HepG2 (cell line): ENCODE results near the gene TMEM143. TPM values are rescaled to one million over a fixed set of nuclear protein-coding genes. Genes with fewer than 3 reads are reported as not detected.
A peak's percentile ranks its signal among the peaks of the same experiment; 100 is the strongest.

Source experiments
- ATAC-seq: fragments of 200-7000 bp; cut with Tn5 transposase; 3 replicates; pipeline ENCODE4 v1.9.1; 2020; ENCODE audit warnings: mild to moderate bottlenecking, moderate library complexity
- BruUV-seq: library from RNA; stranded (reverse); fragments of 400-500 nt; replicated peaks from 2 replicates; lab custom pipeline; 2021; lab: Mats Ljungman, UMichigan
- CTCF ChIA-PET: fragments of 300-600 bp; formaldehyde crosslinking; extraction: SDS; loops from one replicate; lab custom pipeline; 2021; ENCODE audit warnings: low total read pairs, inconsistent platforms, low intra/inter-chr PET ratio; lab: Yijun Ruan, JAX
- POLR2A ChIA-PET: fragments of 350-600 bp; sonication (Branson Sonifier 250); formaldehyde crosslinking; loops from one replicate; lab custom pipeline; 2020; ENCODE audit warnings: antibody characterized with exemption, inconsistent platforms; lab: Yijun Ruan, JAX
- DNase-seq: peaks from one replicate; pipeline ENCODE4 v3.0.0-alpha.2; 2015; ENCODE audit warnings: low spot score
- FAIRE-seq: peaks from 3 replicates; lab custom pipeline; 2011; peaks lifted over from hg19 to GRCh38; lab: Jason Lieb, UNC
- H2AFZ ChIP-seq: one replicate; pipeline ENCODE4 v1.6.1; 2011; ENCODE audit warnings: low read length, inconsistent platforms
- H3K27ac ChIP-seq: fragments of 300-600 bp; 3 replicates; pipeline ENCODE4 v1.8.0; 2011; ENCODE audit warnings: mixed run types, mild to moderate bottlenecking, mixed read lengths, low read length, inconsistent platforms; ENCODE audit not compliant: insufficient read depth; ENCODE audit errors: extremely low read length
- H3K27me3 ChIP-seq, 2 experiments: fragments of 200-600 bp in 1 of 2; 2 replicates in 1 of 2; 3 replicates in 1 of 2; pipeline versions ENCODE4 v1.6.0 to v1.8.0; 2011; ENCODE audit warnings: low read length in 2 of 2, mild to moderate bottlenecking in 2 of 2, moderate library complexity in 2 of 2, inconsistent platforms in 1 of 2; ENCODE audit not compliant: insufficient read depth in 2 of 2, control insufficient read depth in 1 of 2
- H3K36me3 ChIP-seq, 2 experiments: fragments of 200-600 bp in 1 of 2; replicated peaks in 1 of 2; 2 replicates in 1 of 2; 3 replicates in 1 of 2; pipeline versions ENCODE4 v1.5.1 to v1.8.0; 2011; ENCODE audit warnings: low read length in 2 of 2, inconsistent platforms in 1 of 2; ENCODE audit not compliant: insufficient read depth in 2 of 2, control insufficient read depth in 1 of 2
- H3K4me1 ChIP-seq: 2 replicates; pipeline ENCODE4 v1.5.1; 2012; ENCODE audit warnings: low read length, inconsistent platforms; ENCODE audit not compliant: insufficient read depth
- H3K4me2 ChIP-seq: 2 replicates; pipeline ENCODE4 v1.6.0; 2011; ENCODE audit warnings: low read depth, low read length, inconsistent platforms
- H3K4me3 ChIP-seq, 3 experiments: fragments of 200-600 bp in 1 of 3; sonication (generic), shearing (Covaris generic) in 1 of 3; replicated peaks in 1 of 3; 2 replicates each; pipeline ENCODE4 v1.5.1; 2011 to 2016; ENCODE audit warnings: low read length in 3 of 3, inconsistent platforms in 2 of 3, low read depth in 2 of 3, mild to moderate bottlenecking in 2 of 3, control low read depth in 1 of 3, mixed read lengths in 1 of 3; ENCODE audit not compliant: insufficient read depth in 1 of 3
- H3K79me2 ChIP-seq: one replicate; pipeline ENCODE4 v1.6.1; 2011; ENCODE audit warnings: low read length, inconsistent platforms; ENCODE audit not compliant: insufficient read depth
- H3K9ac ChIP-seq: 2 replicates; pipeline ENCODE4 v1.6.0; 2011; ENCODE audit warnings: mild to moderate bottlenecking, low read depth, low read length, inconsistent platforms; ENCODE audit not compliant: insufficient read depth
- H3K9me3 ChIP-seq: 2 replicates; pipeline ENCODE4 v1.5.1; 2012; ENCODE audit warnings: mild to moderate bottlenecking, low read length
- H4K20me1 ChIP-seq: 2 replicates; pipeline ENCODE4 v1.6.0; 2011; ENCODE audit warnings: inconsistent platforms, mild to moderate bottlenecking, low read length, moderate library complexity; ENCODE audit not compliant: insufficient read depth
- CBX2 ChIP-seq, 2 experiments: fragments of 200-600 bp in 1 of 2; sonication (generic); formaldehyde crosslinking in 1 of 2; IDR thresholded peaks; 2 replicates each; pipeline versions ENCODE4 v1.7.0 to v1.8.1; 2018 to 2022; ENCODE audit warnings: low read depth in 2 of 2, low read length in 1 of 2, mild to moderate bottlenecking in 1 of 2, missing genetic modification reagents in 1 of 2
- KDM5B ChIP-seq: sonication (generic); formaldehyde crosslinking; IDR thresholded peaks from 2 replicates; pipeline ENCODE4 v1.4.0; 2020; ENCODE audit warnings: missing genetic modification reagents, mild to moderate bottlenecking, borderline replicate concordance
- NFKB2 ChIP-seq: sonication (generic); formaldehyde crosslinking; IDR thresholded peaks from 2 replicates; pipeline ENCODE4 v1.4.0; 2020; ENCODE audit warnings: missing genetic modification reagents, borderline replicate concordance
- POLR2AphosphoS5 ChIP-seq: IDR thresholded peaks from 2 replicates; pipeline ENCODE4 v1.6.1; 2012; ENCODE audit warnings: low read depth, low read length
- SCMH1 ChIP-seq: sonication (generic); formaldehyde crosslinking; IDR thresholded peaks from 2 replicates; pipeline ENCODE4 v1.9.0; 2021; ENCODE audit warnings: missing genetic modification reagents, mild to moderate bottlenecking, borderline replicate concordance
- STAT5B ChIP-seq: sonication (generic); formaldehyde crosslinking; IDR thresholded peaks from 2 replicates; pipeline ENCODE4 v1.4.0; 2020; ENCODE audit warnings: missing genetic modification reagents
- ZNF33B ChIP-seq: sonication (generic); formaldehyde crosslinking; IDR thresholded peaks from 2 replicates; pipeline ENCODE4 v1.5.1; 2020; ENCODE audit warnings: mild to moderate bottlenecking, missing genetic modification reagents
- ZNF484 ChIP-seq: sonication (generic); formaldehyde crosslinking; IDR thresholded peaks from 2 replicates; pipeline ENCODE4 v1.5.1; 2020; ENCODE audit warnings: mild to moderate bottlenecking, low read depth, missing genetic modification reagents, borderline replicate concordance
- ZNF530 ChIP-seq: sonication (generic); formaldehyde crosslinking; IDR thresholded peaks from 2 replicates; pipeline ENCODE4 v1.5.0; 2020; ENCODE audit warnings: low read depth, mild to moderate bottlenecking, missing genetic modification reagents
- WGBS: methylation state at CpG from one replicate; pipeline ENCODE4 v1.1.6; 2017; ENCODE audit warnings: low lambda C conversion rate; 5-methylcytosine and 5-hydroxymethylcytosine counted together
- in situ Hi-C: cut with HindIII; loops from 2 replicates; pipeline ENCODE4 v1.10.0; 2017; ENCODE audit warnings: low pct_unique_long_range_greater_than_20kb; ENCODE audit not compliant: extremely low pct_ligation_motif_present
- intact Hi-C: fragments of 100-400 bp; cut with micrococcal nuclease; formaldehyde crosslinking; loops from one replicate; pipeline ENCODE4 v1.10.0; 2022; ENCODE audit not compliant: unreplicated experiment
- polyA plus RNA-seq, 8 experiments: library from polyadenylated mRNA; depleted of rRNA in 3 of 8; stranded (reverse) in 7 of 8; unstranded in 1 of 8; fragments of >200 nt; fragmentation: Illumina TruSeq in 4 of 8; extraction: Trizol in 4 of 8; gene quantifications; 2 replicates each; pipeline versions ENCODE4 v1.2.1 to v1.2.3, GENCODE V29; 2011 to 2016; ENCODE audit warnings: low read depth in 4 of 8, missing spikeins in 1 of 8, mixed read lengths in 1 of 8; ENCODE audit not compliant: insufficient read depth in 1 of 8
- total RNA-seq, 5 experiments: library from RNA; depleted of rRNA; stranded (reverse); fragments of >200 nt; fragmentation: Illumina TruSeq; extraction: Trizol; gene quantifications; 2 replicates each; pipeline ENCODE4 v1.2.3, GENCODE V29; 2016; ENCODE audit warnings: low read depth in 1 of 5
- TF ChIP-seq, protein P1 (sequence below): sonication (generic); formaldehyde crosslinking; IDR thresholded peaks from 2 replicates; pipeline ENCODE4 v1.4.0; 2020; ENCODE audit warnings: missing genetic modification reagents

Gene TMEM143
- total and polyA plus RNA-seq, 2 of the 13 experiments (the other 11 are each of a cell fraction or from before 2014, with no cell fraction given), result 7.7 to 11.3 TPM

DNA sequence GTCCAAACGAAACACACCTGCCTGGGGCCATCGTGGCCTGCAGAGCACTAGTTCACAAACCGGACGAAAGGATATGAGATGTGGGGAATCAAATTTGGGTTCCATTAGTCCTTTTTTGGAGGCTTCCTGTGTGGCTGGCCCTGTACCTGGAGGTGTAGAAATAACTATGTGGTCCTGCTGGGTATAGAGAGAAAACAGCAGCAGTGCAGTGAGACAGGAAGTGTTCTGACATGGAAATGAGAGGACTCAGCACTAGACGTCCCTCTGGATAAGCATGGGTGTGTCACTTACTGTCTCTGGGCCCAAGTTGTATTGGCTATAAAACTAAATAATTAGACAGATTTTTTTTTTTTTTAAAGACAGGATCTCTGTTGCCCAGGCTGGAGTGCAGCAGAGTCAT lies 15.3 kb upstream of the TMEM143 start:
- Histone ChIP-seq H3K27me3 (no peaks in the 10 kb centered on the region), H3K9me3 (no peaks in the 10 kb centered on the region), H4K20me1 (no peaks in the 10 kb centered on the region), H3K36me3 (peaks cover 7 to 12% of the 10 kb centered on the region in 2 experiments; a peak in 4 of 5 replicates), H3K4me1 (no peaks in the 10 kb centered on the region), H3K4me2 (no peak overlapping the region), H3K79me2 (no peaks in the 10 kb centered on the region), H2AFZ (no peak overlapping the region), H3K4me3 (no peak overlapping the region), H3K27ac (no peak overlapping the region), H3K9ac (no peak overlapping the region)
- TF ChIP-seq POLR2AphosphoS5 (peak; percentile 23; the same call in 1 of the 2 replicates), SCMH1 (CRISPR knock-in tag) (no peak)
- ATAC-seq, result no peak
- intact Hi-C loops (no loop called here), in situ Hi-C loops (no loop called here)
- DNase-seq, result no peak
- no TSS peak for BruUV-seq
- ChIA-PET CTCF (no interaction called here), POLR2A (no interaction called here)
- 87% methylated on average over 5 of the region's 5 CpGs for WGBS
- no peak for FAIRE-seq

DNA sequence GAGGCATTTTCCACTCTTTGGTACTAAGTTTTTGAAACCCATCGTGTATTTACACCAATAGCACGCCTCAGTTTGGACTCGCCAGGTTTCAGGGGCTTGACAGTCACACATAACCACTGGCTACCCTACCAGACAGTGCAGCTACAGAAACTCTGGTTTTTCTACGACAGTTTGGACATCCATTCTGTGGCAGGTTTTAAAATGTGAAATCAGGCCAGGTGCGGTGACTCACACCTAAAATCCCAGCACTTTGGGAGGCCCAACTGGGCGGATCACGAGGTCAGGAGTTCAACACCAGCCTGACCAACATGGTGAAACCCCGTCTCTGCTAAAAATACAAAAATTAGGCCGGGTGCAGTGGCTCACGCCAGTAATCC lies 14.4 kb upstream of the TMEM143 start:
- peaks cover 3% of the 10 kb centered on the region for H3K4me1 ChIP-seq
- no peak overlapping the region for H3K9ac ChIP-seq
- no peak for ATAC-seq
- WGBS, result 92% methylated on average over 10 of the region's 10 CpGs
- no TSS peak for BruUV-seq
- no peak for FAIRE-seq
- H3K36me3 ChIP-seq, result peaks cover 3 to 6% of the 10 kb centered on the region in 2 experiments; a peak in 4 of 5 replicates
- no peak overlapping the region for H3K4me3 ChIP-seq
- CTCF ChIA-PET, result no interaction called here
- H3K9me3 ChIP-seq, result no peaks in the 10 kb centered on the region
- no peak overlapping the region for H3K4me2 ChIP-seq
- H2AFZ ChIP-seq, result no peak overlapping the region
- H4K20me1 ChIP-seq, result no peaks in the 10 kb centered on the region
- no peak for TF ChIP-seq NFKB2
- no peak for TF ChIP-seq ZNF530 (CRISPR knock-in tag)
- TF ChIP-seq KDM5B (CRISPR knock-in tag), result no peak
- no peak for TF ChIP-seq CBX2 (IDR thresholded peaks at IDR 0.05; ENCODE audit: low read depth, low read length)
- TF ChIP-seq CBX2 (CRISPR knock-in tag; IDR thresholded peaks at IDR 0.05; ENCODE audit: low read depth), result no peak
- no peak for TF ChIP-seq STAT5B (CRISPR knock-in tag)
- TF ChIP-seq, protein P1, sequence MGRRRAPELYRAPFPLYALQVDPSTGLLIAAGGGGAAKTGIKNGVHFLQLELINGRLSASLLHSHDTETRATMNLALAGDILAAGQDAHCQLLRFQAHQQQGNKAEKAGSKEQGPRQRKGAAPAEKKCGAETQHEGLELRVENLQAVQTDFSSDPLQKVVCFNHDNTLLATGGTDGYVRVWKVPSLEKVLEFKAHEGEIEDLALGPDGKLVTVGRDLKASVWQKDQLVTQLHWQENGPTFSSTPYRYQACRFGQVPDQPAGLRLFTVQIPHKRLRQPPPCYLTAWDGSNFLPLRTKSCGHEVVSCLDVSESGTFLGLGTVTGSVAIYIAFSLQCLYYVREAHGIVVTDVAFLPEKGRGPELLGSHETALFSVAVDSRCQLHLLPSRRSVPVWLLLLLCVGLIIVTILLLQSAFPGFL, result no peak
- TF ChIP-seq ZNF484 (CRISPR knock-in tag), result no peak
- no peak for TF ChIP-seq ZNF33B (CRISPR knock-in tag)
- H3K27ac ChIP-seq, result no peak overlapping the region
- DNase-seq, result no peak
- H3K27me3 ChIP-seq, result no peaks in the 10 kb centered on the region
- intact Hi-C loops (no loop called here), in situ Hi-C loops (no loop called here)
- no peaks in the 10 kb centered on the region for H3K79me2 ChIP-seq
- POLR2A ChIA-PET, result no interaction called here
